HG03045 (cell line): ENCODE results near the gene ACSBG1.

Experiments used
- ATAC-seq: cut with Tn5 transposase; IDR thresholded peaks from one replicate; pipeline ENCODE4 v1.9.1; 2021; ENCODE audit warnings: mild to moderate bottlenecking, moderate library complexity; ENCODE audit not compliant: unreplicated experiment

Gene ACSBG1

GRCh38 chr15:78133801-78134200, 100.6 kb downstream of the ACSBG1 start:
- ATAC-seq = no peak

GRCh38 chr15:78131295-78132061, 102.9 kb downstream of the ACSBG1 start, which contains the start of gene CIB2:
TSS of gene CIB2 (minus strand) at chr15:78131445. CDS start at chr15:78131215, 230 bp downstream.
- ATAC-seq = peak; percentile 84

GRCh38 chr15:78130466-78131294, 103.7 kb downstream of the ACSBG1 start:
- peak; percentile 26 for ATAC-seq

GRCh38 chr15:78129751-78130287, 104.5 kb downstream of the ACSBG1 start:
- no peak for ATAC-seq

GRCh38 chr15:78129077-78129750, 105.2 kb downstream of the ACSBG1 start:
- ATAC-seq = no peak

- no peak for ATAC-seq
Observed at GRCh38 chr15:78127882-78128281, 106.5 kb downstream of the ACSBG1 start.

GRCh38 chr15:78125267-78125666, 109.1 kb downstream of the ACSBG1 start:
- ATAC-seq = no peak

- ATAC-seq = no peak
Observed at GRCh38 chr15:78120523-78120922, 113.8 kb downstream of the ACSBG1 start.
